ENCODE measurements around the gene RNF227.

- TF ChIP-seq CTCF (IDR thresholded peaks at IDR 0.05) (no peak), POLR2A (IDR thresholded peaks at IDR 0.05) (no peak)
These were observed 39.5 kb upstream of the RNF227 start for GRCh38 chr17:7955414-7956227.
